Suprapubic skin (tissue), 4 donors: ENCODE measurements around the gene ANKRD7. TPM values are rescaled to one million over a fixed set of nuclear protein-coding genes. Genes with fewer than 3 reads are reported as not detected.

ENCODE experiments used
- DNase-seq, 2 donors: peaks; one replicate each; pipeline ENCODE4 v3.0.0-alpha.2; 2019; ENCODE audit warnings: low spot score in 2 of 2
- H3K27ac ChIP-seq: fragments of 200-600 bp; sonication (generic); one replicate; pipeline ENCODE4 v1.5.1; 2019
- H3K27me3 ChIP-seq: fragments of 200-600 bp; sonication (generic); one replicate; pipeline ENCODE4 v1.5.1; 2019
- H3K36me3 ChIP-seq: fragments of 200-600 bp; sonication (generic); one replicate; pipeline ENCODE4 v1.5.1; 2019
- H3K4me1 ChIP-seq: fragments of 200-600 bp; sonication (generic); one replicate; pipeline ENCODE4 v1.5.1; 2019
- H3K4me3 ChIP-seq: fragments of 200-600 bp; sonication (generic); one replicate; pipeline ENCODE4 v1.5.1; 2019; ENCODE audit warnings: mild to moderate bottlenecking
- H3K9me3 ChIP-seq: fragments of 200-600 bp; sonication (generic); one replicate; pipeline ENCODE4 v1.5.1; 2019
- CTCF ChIP-seq, 2 donors: fragments of 200-600 bp in 1 of 2; fragments of 450-650 bp in 1 of 2; sonication (generic) in 1 of 2; IDR thresholded peaks; one replicate each; pipeline ENCODE4 v1.5.1; 2016 to 2019; ENCODE audit warnings: antibody characterized with exemption in 2 of 2, mild to moderate bottlenecking in 1 of 2, moderate library complexity in 1 of 2
- EP300 ChIP-seq: sonication (generic); formaldehyde crosslinking; IDR thresholded peaks from one replicate; pipeline ENCODE4 v1.6.1; 2017; ENCODE audit warnings: antibody characterized with exemption
- POLR2A ChIP-seq, 2 donors: fragments of 450-650 bp; IDR thresholded peaks; one replicate each; pipeline ENCODE4 v1.6.1; 2017; ENCODE audit warnings: antibody characterized with exemption in 2 of 2, mild to moderate bottlenecking in 2 of 2, moderate library complexity in 2 of 2
- POLR2AphosphoS5 ChIP-seq, 3 donors: sonication (generic); formaldehyde crosslinking; IDR thresholded peaks; one replicate each; pipeline ENCODE4 v1.6.1; 2017; ENCODE audit warnings: antibody characterized with exemption in 3 of 3
- WGBS: methylation state at CpG from one replicate; pipeline ENCODE4 v1.1.5; 2018; 5-methylcytosine and 5-hydroxymethylcytosine counted together
- total RNA-seq, 4 donors: library from RNA; depleted of rRNA; stranded (reverse); fragments of >200 nt; gene quantifications; one replicate each; pipeline ENCODE4 v1.1.0, GENCODE V29; 2016

ANKRD7 gene
- total RNA-seq, 4 donors from 2014 or later = not detected

- DNase-seq = no peak
- H3K4me3 ChIP-seq = no peak overlapping the region
- H3K36me3 ChIP-seq = no peaks in the 10 kb centered on the region
- H3K9me3 ChIP-seq = no peaks in the 10 kb centered on the region
- no peak overlapping the region for H3K27ac ChIP-seq
- TF ChIP-seq EP300 = no peak
- no peaks in the 10 kb centered on the region for H3K4me1 ChIP-seq
- 42% methylated on average over 2 of the region's 2 CpGs for WGBS
- H3K27me3 ChIP-seq = no peaks in the 10 kb centered on the region
Observed at GRCh38 chr7:118202061-118202460, 22.4 kb upstream of the ANKRD7 start.

DNA sequence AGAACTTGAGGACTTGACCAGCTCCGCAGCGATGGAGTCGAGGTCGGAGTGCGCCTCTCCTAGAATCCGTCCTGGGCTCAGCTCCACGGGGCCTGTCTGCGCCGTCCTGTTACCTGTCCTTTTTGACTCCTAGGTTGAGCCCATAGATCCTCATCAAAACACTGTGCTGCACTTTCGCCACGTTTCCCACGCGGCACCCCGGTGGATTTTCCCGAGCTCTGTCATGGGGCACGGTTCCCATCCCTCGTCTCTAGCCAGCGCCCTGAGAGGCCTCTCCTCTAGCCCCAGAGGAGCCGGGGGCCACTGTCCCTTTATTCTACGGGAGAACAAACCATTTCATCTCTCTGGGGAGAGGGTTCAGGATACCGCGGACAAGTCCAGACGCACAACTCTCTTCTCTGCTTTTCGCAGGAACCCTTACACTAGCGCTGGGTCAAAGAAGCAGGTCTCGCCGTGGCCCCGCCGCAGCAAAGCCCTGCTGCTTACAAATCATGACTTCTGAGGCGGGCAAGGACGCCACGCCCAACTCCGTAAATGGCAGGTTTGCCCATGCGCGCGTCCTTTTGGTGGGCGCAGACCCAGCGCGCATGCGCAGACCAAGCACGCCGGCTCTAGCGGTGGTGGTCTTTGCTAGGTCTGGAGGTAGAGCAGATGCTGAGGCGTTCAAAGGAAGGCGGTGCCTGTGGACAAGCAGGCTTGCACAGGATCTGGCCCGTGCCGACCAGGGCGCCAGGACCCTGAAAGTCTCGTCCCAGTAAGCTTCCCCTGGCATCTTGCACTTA, 10.3 kb upstream of the ANKRD7 start:
- no peak for TF ChIP-seq CTCF (IDR thresholded peaks at IDR 0.05)
- no peak for TF ChIP-seq POLR2A (IDR thresholded peaks at IDR 0.05)
- TF ChIP-seq POLR2AphosphoS5 (IDR thresholded peaks at IDR 0.05) = no peak
- no peak for TF ChIP-seq EP300
- peak; percentile 75 to 81 for DNase-seq
- peaks cover 9% of the 10 kb centered on the region for H3K4me1 ChIP-seq
- H3K27me3 ChIP-seq = no peaks in the 10 kb centered on the region
- whole genome bisulfite sequencing = 13% methylated on average over 44 of the region's 49 CpGs
- no peaks in the 10 kb centered on the region for H3K36me3 ChIP-seq
- H3K27ac ChIP-seq = no peak overlapping the region
- H3K9me3 ChIP-seq = no peaks in the 10 kb centered on the region
- H3K4me3 ChIP-seq = peak overlapping the region; percentile 58

DNA sequence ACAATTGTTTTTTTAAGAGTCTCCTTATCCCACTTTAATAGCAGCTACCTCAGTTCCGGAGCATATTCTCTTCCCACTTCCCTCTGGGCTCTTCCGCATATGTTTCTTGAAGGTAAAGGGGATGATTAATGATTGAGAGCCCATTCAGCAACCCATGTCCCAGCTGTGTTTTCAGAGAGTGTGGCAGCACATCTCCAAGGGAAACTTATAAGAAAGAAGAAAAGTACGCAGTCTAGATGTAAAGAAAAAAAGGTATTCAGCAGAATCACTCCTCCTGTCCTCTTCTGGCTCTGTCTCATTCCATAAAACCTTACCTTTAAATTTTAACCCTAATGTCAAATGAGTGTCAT, 9.7 kb upstream of the ANKRD7 start:
- peaks cover 9% of the 10 kb centered on the region for H3K4me1 ChIP-seq
- no peak overlapping the region for H3K27ac ChIP-seq
- no peaks in the 10 kb centered on the region for H3K27me3 ChIP-seq
- TF ChIP-seq EP300 (no peak), POLR2A (IDR thresholded peaks at IDR 0.05) (no peak), POLR2AphosphoS5 (IDR thresholded peaks at IDR 0.05) (no peak), CTCF (IDR thresholded peaks at IDR 0.05) (no peak)
- no peaks in the 10 kb centered on the region for H3K9me3 ChIP-seq
- WGBS = 30% methylated on average over 3 of the region's 3 CpGs
- no peaks in the 10 kb centered on the region for H3K36me3 ChIP-seq
- no peak for DNase-seq
- peak overlapping the region; percentile 58 for H3K4me3 ChIP-seq

GRCh38 chr7:118217210-118217619, 7.3 kb upstream of the ANKRD7 start:
- Histone ChIP-seq H3K9me3 (no peaks in the 10 kb centered on the region), H3K4me1 (peaks cover 9% of the 10 kb centered on the region), H3K36me3 (no peaks in the 10 kb centered on the region), H3K27ac (no peak overlapping the region), H3K27me3 (no peaks in the 10 kb centered on the region), H3K4me3 (no peak overlapping the region)
- TF ChIP-seq CTCF (IDR thresholded peaks at IDR 0.05) (no peak), EP300 (no peak), POLR2AphosphoS5 (IDR thresholded peaks at IDR 0.05) (no peak), POLR2A (IDR thresholded peaks at IDR 0.05) (no peak)
- 59% methylated on average over 1 of the region's 1 CpG for WGBS
- DNase-seq = no peak

GRCh38 chr7:118218413-118219156, 5.9 kb upstream of the ANKRD7 start:
- H3K27me3 ChIP-seq = no peaks in the 10 kb centered on the region
- no peak for DNase-seq
- no peak overlapping the region for H3K4me3 ChIP-seq
- WGBS = 77% methylated on average over 8 of the region's 8 CpGs
- H3K27ac ChIP-seq = no peak overlapping the region
- H3K9me3 ChIP-seq = no peaks in the 10 kb centered on the region
- no peaks in the 10 kb centered on the region for H3K36me3 ChIP-seq
- TF ChIP-seq CTCF (IDR thresholded peaks at IDR 0.05) = no peak
- no peak for TF ChIP-seq POLR2A (IDR thresholded peaks at IDR 0.05)
- no peak for TF ChIP-seq EP300
- TF ChIP-seq POLR2AphosphoS5 (IDR thresholded peaks at IDR 0.05) = no peak
- peaks cover 8% of the 10 kb centered on the region for H3K4me1 ChIP-seq
